Tibial nerve (tissue), 4 donors: ENCODE data around the gene PLCL2. TPM values are rescaled to one million over a fixed set of nuclear protein-coding genes. Genes with fewer than 3 reads are reported as not detected.

Experiments used
- DNase-seq, 2 donors: peaks; one replicate each; pipeline ENCODE4 v3.0.0-alpha.2; 2019; ENCODE audit warnings: low spot score in 2 of 2
- H3K27ac ChIP-seq, 4 donors: fragments of 200-600 bp; sonication (generic) in 3 of 4; one replicate each; pipeline ENCODE4 v1.5.1; 2017 to 2019; ENCODE audit warnings: mild to moderate bottlenecking in 1 of 4
- H3K27me3 ChIP-seq, 2 donors: fragments of 200-600 bp; sonication (generic) in 1 of 2; one replicate each; pipeline versions ENCODE4 v1.5.1 to v1.6.0; 2017 to 2019
- H3K36me3 ChIP-seq, 3 donors: fragments of 200-600 bp; sonication (generic); one replicate each; pipeline ENCODE4 v1.5.1; 2018 to 2019
- H3K4me1 ChIP-seq, 4 donors: fragments of 200-600 bp; sonication (generic) in 3 of 4; one replicate each; pipeline ENCODE4 v1.5.1; 2017 to 2019
- H3K4me3 ChIP-seq, 4 donors: fragments of 200-600 bp; sonication (generic) in 3 of 4; one replicate each; pipeline ENCODE4 v1.5.1; 2017 to 2019; ENCODE audit warnings: mild to moderate bottlenecking in 1 of 4, moderate library complexity in 1 of 4
- H3K9me3 ChIP-seq, 4 donors: fragments of 200-600 bp; sonication (generic) in 3 of 4; one replicate each; pipeline ENCODE4 v1.5.1; 2017 to 2019
- EP300 ChIP-seq, 2 donors: sonication (generic); formaldehyde crosslinking; IDR thresholded peaks; one replicate each; pipeline ENCODE4 v1.6.1; 2017; ENCODE audit warnings: antibody characterized with exemption in 2 of 2, mild to moderate bottlenecking in 1 of 2
- POLR2A ChIP-seq, 2 donors: fragments of 450-650 bp; IDR thresholded peaks; one replicate each; pipeline ENCODE4 v1.6.1; 2017; ENCODE audit warnings: antibody characterized with exemption in 2 of 2, mild to moderate bottlenecking in 2 of 2, moderate library complexity in 2 of 2
- WGBS, 2 donors: methylation state at CpG; one replicate each; pipeline ENCODE4 v1.1.5; 2018; 5-methylcytosine and 5-hydroxymethylcytosine counted together
- total RNA-seq, 4 donors: library from RNA; depleted of rRNA; stranded (reverse); fragments of >200 nt; gene quantifications; one replicate each; pipeline ENCODE4 v1.1.0, GENCODE V29; 2016
- TF ChIP-seq, protein P1 (sequence below), 5 experiments: fragments of 200-600 bp in 3 of 5; fragments of 450-650 bp in 2 of 5; sonication (generic) in 3 of 5; IDR thresholded peaks; one replicate each; pipeline ENCODE4 v1.5.1; 2016 to 2019; ENCODE audit warnings: antibody characterized with exemption in 5 of 5, mild to moderate bottlenecking in 3 of 5, moderate library complexity in 2 of 5

PLCL2 gene
- total RNA-seq, 4 donors from 2014 or later = 17.7 to 39.3 (median 29.0) TPM

- 79 to 80% methylated on average over 3 of the region's 3 CpGs for WGBS, 2 donors
- Histone ChIP-seq H3K27me3 (no peaks in the 10 kb centered on the region), H3K9me3 (peaks cover 0 to 9% (median 0%) of the 10 kb centered on the region in 4 donors), H3K4me1 (no peaks in the 10 kb centered on the region), H3K27ac (no peak overlapping the region), H3K4me3 (no peak overlapping the region), H3K36me3 (no peaks in the 10 kb centered on the region)
- no peak for DNase-seq
- TF ChIP-seq, protein P1, sequence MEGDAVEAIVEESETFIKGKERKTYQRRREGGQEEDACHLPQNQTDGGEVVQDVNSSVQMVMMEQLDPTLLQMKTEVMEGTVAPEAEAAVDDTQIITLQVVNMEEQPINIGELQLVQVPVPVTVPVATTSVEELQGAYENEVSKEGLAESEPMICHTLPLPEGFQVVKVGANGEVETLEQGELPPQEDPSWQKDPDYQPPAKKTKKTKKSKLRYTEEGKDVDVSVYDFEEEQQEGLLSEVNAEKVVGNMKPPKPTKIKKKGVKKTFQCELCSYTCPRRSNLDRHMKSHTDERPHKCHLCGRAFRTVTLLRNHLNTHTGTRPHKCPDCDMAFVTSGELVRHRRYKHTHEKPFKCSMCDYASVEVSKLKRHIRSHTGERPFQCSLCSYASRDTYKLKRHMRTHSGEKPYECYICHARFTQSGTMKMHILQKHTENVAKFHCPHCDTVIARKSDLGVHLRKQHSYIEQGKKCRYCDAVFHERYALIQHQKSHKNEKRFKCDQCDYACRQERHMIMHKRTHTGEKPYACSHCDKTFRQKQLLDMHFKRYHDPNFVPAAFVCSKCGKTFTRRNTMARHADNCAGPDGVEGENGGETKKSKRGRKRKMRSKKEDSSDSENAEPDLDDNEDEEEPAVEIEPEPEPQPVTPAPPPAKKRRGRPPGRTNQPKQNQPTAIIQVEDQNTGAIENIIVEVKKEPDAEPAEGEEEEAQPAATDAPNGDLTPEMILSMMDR (IDR thresholded peaks at IDR 0.05) = no peak
- TF ChIP-seq POLR2A (IDR thresholded peaks at IDR 0.05) (no peak), EP300 (IDR thresholded peaks at IDR 0.05) (no peak)
These were observed 163.1 kb downstream of the PLCL2 start for GRCh38 chr3:17047894-17048293.

DNA sequence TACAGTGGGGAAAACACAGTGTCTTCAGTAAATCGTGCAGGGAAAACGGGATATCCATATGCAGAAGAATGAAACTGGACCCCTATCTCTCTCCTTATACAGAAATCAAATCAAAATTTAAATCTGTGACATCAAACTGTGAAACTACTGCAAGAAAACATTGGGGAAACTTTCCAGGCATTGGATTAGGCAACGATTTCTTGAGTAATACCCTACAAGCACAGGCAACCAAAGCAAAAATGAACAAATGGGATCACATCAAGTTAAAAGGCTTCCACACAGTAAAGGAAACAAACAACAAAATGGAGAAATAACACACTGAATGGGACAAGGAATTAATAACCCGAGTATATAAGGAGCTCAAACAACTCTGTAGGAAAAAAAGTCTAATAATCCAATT, 165.3 kb downstream of the PLCL2 start:
- no peak overlapping the region for H3K27ac ChIP-seq
- no peak overlapping the region for H3K4me3 ChIP-seq
- no peaks in the 10 kb centered on the region for H3K27me3 ChIP-seq
- TF ChIP-seq, protein P1 (IDR thresholded peaks at IDR 0.05) = no peak
- peak in 1 of 2 donors; percentile 36 for TF ChIP-seq EP300 (IDR thresholded peaks at IDR 0.05)
- DNase-seq = peak in 1 of 2 donors; percentile 14
- 90 to 91% methylated on average over 4 of the region's 4 CpGs for WGBS, 2 donors
- H3K36me3 ChIP-seq = peaks cover 0 to 7% (median 0%) of the 10 kb centered on the region in 3 donors
- H3K9me3 ChIP-seq = peaks cover 0 to 24% (median 0%) of the 10 kb centered on the region in 4 donors
- no peaks in the 10 kb centered on the region for H3K4me1 ChIP-seq

DNA sequence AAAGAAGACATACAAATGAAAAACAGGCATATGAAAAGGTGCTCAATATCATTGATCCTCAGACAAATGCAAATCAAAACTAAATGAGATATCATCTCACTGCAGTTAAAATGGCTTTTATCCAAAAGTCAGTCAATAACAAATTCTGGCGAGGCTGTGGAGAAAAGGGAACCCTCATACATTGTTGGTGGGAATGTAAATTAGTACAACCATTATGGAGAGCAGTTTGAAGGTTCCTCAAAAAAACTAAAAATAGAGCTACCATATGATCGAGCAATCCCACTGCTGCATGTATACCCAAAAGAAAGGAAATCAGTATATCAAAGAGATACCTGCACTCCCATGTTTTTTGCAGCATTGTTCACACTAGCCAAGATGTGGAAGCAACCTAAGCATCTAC, 165.8 kb downstream of the PLCL2 start:
- 81 to 82% methylated on average over 2 of the region's 2 CpGs for WGBS, 2 donors
- peaks cover 0 to 7% (median 0%) of the 10 kb centered on the region in 3 donors for H3K36me3 ChIP-seq
- no peak for TF ChIP-seq EP300 (IDR thresholded peaks at IDR 0.05)
- TF ChIP-seq, protein P1 (IDR thresholded peaks at IDR 0.05) = no peak
- no peak for TF ChIP-seq POLR2A (IDR thresholded peaks at IDR 0.05)
- H3K4me3 ChIP-seq = no peak overlapping the region
- H3K27me3 ChIP-seq = no peaks in the 10 kb centered on the region
- H3K4me1 ChIP-seq = peaks cover 0 to 2% (median 0%) of the 10 kb centered on the region in 4 donors
- H3K27ac ChIP-seq = no peak overlapping the region
- DNase-seq = no peak
- H3K9me3 ChIP-seq = peaks cover 0 to 24% (median 0%) of the 10 kb centered on the region in 4 donors

DNA sequence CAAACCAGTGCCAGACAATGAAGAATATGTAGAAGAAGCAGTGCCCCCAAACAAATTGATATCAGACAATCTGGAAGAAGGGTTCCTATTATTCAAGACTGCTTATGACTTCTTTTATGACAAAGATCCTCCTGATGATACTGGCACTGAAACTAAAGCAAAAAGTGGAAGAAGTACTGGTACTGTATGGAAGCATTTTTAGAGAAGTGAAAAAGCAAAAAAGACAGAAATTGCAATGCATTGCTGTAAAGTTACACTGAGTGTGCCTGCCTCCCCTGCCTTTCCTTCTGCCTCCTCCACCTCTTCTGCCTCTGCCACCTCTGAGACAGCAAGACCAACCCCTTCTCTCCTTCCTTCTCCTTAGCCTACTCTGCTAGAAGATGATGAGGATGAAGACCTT, 167.6 kb downstream of the PLCL2 start:
- Histone ChIP-seq H3K27me3 (no peaks in the 10 kb centered on the region), H3K36me3 (peaks cover 0 to 7% (median 0%) of the 10 kb centered on the region in 3 donors), H3K4me3 (no peak overlapping the region), H3K27ac (no peak overlapping the region), H3K4me1 (peaks cover 0 to 6% (median 0%) of the 10 kb centered on the region in 4 donors), H3K9me3 (peaks cover 0 to 24% (median 0%) of the 10 kb centered on the region in 4 donors)
- DNase-seq = no peak
- peak in 1 of 2 donors; percentile 17 for TF ChIP-seq EP300 (IDR thresholded peaks at IDR 0.05)
- TF ChIP-seq, protein P1 (IDR thresholded peaks at IDR 0.05) = no peak

DNA sequence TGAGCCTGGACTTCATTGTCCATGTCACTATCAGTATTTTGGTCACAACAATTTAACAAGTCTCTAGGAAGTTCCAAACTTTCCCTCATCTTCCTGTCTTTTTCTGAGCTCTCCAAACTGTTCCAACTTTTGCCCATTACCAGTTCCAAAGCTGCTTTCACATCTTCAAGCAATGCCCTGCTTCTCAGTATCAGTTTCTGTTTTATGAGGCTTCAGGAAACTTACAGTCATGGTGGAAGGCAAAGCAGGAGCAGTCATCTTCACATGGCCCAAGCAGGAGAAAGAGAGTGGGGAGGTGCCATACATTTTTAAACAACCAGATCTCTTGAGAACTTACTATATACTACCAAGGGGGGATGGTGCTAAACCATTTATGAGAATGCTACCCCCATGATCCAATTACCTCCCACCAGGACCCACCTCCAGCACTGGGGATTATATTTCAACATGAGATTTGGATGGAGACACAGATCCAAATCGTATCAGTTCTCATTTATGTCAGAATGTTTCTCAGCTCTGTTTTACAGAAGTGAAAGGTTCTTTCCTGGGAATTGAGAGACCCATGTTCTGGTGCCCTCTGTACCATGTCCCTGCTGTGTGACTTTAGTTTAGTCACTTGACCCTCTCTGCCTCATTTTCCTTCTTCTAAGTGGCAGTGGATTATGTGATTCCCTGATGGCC, 169.7 kb downstream of the PLCL2 start:
- WGBS, 2 donors = 85 to 88% methylated on average over 1 of the region's 1 CpG
- Histone ChIP-seq H3K36me3 (peaks cover 0 to 7% (median 0%) of the 10 kb centered on the region in 3 donors), H3K4me1 (peaks cover 0 to 6% (median 0%) of the 10 kb centered on the region in 4 donors), H3K27me3 (no peaks in the 10 kb centered on the region), H3K4me3 (no peak overlapping the region), H3K9me3 (peaks cover 0 to 15% (median 0%) of the 10 kb centered on the region in 4 donors), H3K27ac (no peak overlapping the region)
- DNase-seq = no peak
- TF ChIP-seq EP300 (IDR thresholded peaks at IDR 0.05) = no peak
- TF ChIP-seq, protein P1 (IDR thresholded peaks at IDR 0.05) = no peak
- TF ChIP-seq POLR2A (IDR thresholded peaks at IDR 0.05) = no peak
